GM12865 (cell line): ENCODE data around the gene HIF3A.

ENCODE experiments used
- DNase-seq: peaks from one replicate; pipeline ENCODE4 v3.0.0; 2010; ENCODE audit warnings: low read depth
- H3K4me3 ChIP-seq: 2 replicates; pipeline ENCODE4 v1.5.1; 2011; ENCODE audit warnings: mild to moderate bottlenecking, low read depth, low read length, control low read depth
- TF ChIP-seq, protein P1 (sequence below): IDR thresholded peaks from 2 replicates; pipeline ENCODE4 v1.5.1; 2011; ENCODE audit warnings: low read length, control low read depth, low read depth, inconsistent platforms; ENCODE audit not compliant: insufficient read depth; ENCODE audit errors: missing control alignments

HIF3A gene

DNA sequence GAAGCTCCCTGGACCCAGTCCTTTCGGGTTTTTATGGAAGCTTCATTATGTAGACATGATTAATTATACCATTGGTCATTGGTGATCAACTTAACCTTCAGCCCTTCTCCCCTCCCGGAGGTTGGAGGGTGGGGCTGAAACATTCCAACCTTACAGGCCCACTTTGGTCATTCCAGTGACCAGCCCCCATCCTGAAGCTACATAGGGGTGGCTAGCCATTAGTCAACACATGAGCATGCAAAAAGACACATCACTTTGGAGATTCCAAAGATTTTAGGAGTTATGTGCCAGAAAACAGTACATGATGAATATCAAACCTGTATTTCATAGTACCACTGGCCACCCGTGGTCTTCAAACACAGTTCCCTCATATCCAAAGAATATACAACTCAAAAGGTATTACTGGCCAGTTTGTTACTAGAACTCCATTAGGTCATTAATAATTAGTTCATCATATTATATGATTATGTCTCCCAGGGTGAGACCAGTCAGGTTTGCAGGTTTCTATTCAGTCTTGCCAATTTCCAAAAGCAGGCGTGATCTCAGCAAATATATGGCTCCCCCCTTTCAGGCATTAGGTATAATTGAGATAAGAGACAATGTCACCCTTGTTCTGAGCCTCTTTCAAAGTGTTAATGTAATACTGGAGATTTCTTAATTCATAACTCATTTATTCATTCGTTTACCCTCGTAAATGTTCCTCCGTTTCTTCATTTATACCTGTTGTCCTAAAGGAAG, 61.2 kb downstream of the HIF3A start:
- no peak for DNase-seq
- no peak overlapping the region for H3K4me3 ChIP-seq
- TF ChIP-seq, protein P1, sequence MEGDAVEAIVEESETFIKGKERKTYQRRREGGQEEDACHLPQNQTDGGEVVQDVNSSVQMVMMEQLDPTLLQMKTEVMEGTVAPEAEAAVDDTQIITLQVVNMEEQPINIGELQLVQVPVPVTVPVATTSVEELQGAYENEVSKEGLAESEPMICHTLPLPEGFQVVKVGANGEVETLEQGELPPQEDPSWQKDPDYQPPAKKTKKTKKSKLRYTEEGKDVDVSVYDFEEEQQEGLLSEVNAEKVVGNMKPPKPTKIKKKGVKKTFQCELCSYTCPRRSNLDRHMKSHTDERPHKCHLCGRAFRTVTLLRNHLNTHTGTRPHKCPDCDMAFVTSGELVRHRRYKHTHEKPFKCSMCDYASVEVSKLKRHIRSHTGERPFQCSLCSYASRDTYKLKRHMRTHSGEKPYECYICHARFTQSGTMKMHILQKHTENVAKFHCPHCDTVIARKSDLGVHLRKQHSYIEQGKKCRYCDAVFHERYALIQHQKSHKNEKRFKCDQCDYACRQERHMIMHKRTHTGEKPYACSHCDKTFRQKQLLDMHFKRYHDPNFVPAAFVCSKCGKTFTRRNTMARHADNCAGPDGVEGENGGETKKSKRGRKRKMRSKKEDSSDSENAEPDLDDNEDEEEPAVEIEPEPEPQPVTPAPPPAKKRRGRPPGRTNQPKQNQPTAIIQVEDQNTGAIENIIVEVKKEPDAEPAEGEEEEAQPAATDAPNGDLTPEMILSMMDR, result no peak

DNA sequence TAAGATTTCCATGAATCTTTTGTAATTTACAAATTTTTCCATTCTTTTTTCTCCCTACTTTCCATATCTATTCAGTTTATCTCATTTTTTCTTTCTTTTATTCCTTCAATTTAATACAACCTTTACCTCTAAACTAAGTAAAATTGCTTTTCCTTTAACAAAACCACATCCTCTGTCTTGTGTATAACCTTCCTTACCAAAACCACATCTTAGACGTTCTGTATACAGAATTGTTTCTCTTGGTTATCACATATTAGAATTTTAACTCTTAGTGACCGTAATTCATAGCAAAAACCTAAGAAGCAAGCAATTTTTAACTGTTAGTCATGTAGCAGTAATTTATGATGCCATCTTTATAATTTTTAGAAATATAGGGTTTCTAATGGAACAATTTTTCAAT, 65.1 kb downstream of the HIF3A start:
- H3K4me3 ChIP-seq, result no peak overlapping the region
- TF ChIP-seq, protein P1, result no peak
- no peak for DNase-seq

GRCh38 chr19:46364359-46364758, 67.5 kb downstream of the HIF3A start:
- TF ChIP-seq, protein P1, result no peak
- no peak overlapping the region for H3K4me3 ChIP-seq

DNA sequence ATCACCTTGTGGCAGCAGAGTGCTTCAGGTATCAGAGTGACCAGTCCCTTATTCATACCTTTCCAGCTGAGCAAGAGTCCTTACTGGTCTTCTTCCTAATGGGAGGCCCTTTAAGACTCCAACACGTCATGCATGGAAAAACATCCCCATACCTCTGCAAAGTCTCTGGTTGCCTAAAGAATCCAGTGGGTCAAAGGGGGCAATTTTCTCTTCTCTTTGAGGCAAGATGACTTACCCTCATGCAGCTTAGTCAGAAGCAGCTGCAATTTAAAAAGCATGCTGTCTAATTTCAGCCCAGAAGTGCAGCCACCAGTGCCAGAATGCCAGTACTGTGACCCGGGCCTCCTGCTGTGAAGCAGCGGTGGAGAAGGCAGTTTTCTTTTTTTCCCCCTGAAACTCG, 68.7 kb downstream of the HIF3A start:
- H3K4me3 ChIP-seq, result no peak overlapping the region
- TF ChIP-seq, protein P1, result no peak
- DNase-seq, result no peak

More at GRCh38 chr19:46364359-46364758, 67.5 kb downstream of the HIF3A start:
- no peak for DNase-seq

DNA sequence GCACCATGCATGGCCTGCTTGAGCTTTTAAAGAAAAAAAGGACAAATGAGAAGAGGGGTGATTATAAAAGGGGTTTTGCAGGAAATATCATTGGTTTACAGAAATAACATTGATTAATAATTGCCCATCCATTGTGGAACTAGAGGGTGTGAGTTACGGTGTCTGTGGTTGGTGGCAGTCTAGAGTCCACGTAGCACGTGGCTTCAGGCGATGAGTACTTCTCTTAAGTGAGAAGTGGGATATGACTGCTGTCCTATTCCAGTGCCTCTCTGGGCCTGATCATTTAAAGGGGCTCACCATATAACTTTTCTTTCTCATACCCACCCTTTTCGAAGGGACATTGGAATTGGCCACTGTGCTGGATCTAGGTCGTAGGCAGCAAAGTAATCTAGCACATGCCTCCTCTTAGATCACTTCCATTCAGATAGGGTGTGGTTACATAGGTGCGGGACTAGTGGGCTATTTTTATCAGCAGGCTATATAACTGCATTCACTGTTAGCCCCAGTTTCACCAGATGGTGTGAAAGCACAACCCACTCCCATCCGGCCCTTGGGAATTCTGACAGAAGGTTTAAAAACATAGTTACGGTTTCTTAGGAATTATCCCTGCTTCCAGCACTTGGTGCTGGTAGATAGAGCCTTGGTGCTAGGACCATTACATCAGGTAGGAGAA, 69.9 kb downstream of the HIF3A start:
- DNase-seq, result no peak
- H3K4me3 ChIP-seq, result no peak overlapping the region
- TF ChIP-seq, protein P1, result no peak

DNA sequence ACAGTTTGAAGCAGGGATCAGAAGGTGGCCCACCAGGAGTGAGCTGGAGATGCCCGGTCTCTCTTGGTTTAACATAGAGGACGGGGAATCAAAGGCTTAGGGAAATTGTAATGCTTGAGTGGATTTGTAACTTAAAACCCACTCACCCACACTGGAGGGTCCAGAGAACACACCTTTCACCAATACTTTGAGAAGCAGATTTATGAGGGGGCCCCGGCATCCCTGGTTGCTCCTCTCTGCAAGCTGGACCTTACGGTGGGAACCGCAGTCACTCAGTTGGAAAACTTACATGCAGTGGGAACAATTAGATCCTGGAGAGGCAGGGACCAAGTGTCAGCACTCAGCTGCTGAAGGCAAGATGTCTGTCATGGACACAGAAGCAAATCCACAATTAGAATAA, 70.6 kb downstream of the HIF3A start:
- TF ChIP-seq, protein P1, result no peak
- H3K4me3 ChIP-seq, result no peak overlapping the region
- no peak for DNase-seq
